Measurements from ENCODE around the gene UGGT2. TPM values are rescaled to one million over a fixed set of nuclear protein-coding genes. Genes with fewer than 3 reads are reported as not detected.
"Not testable (repeated sequence)": the region's sequence is repeated elsewhere in the genome, so short reads cannot be mapped to it uniquely, and the experiment has no call there.

UGGT2 gene
- total RNA-seq, 1 donor from 2014 or later = 60.3 TPM

DNA sequence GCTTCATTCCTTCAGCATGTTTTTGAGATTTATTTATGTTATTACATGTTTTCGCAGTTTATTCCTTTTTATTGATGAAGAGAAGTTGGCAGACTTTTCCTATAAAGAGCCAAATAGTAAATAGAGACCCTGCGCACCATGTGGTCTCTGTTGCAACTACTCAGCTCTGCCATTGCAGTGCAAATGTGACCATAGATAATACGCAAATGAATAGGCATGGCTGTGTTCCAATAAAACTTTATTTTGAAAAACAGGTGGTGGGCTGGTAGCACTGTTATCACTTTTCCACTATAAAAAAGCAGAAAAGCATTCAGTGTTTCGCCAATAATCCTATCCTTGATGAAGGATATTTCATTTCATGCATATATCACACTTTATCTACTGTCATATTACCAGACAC, 281.3 kb downstream of the UGGT2 start:
- DNase-seq (ENCODE audit: low spot score in 2 of 2) = no peak
- no peak for FAIRE-seq

- DNase-seq (ENCODE audit: low spot score in 2 of 2) = no peak
- FAIRE-seq = no peak
These were observed 289.6 kb downstream of the UGGT2 start for GRCh38 chr13:95763601-95764000.

DNA sequence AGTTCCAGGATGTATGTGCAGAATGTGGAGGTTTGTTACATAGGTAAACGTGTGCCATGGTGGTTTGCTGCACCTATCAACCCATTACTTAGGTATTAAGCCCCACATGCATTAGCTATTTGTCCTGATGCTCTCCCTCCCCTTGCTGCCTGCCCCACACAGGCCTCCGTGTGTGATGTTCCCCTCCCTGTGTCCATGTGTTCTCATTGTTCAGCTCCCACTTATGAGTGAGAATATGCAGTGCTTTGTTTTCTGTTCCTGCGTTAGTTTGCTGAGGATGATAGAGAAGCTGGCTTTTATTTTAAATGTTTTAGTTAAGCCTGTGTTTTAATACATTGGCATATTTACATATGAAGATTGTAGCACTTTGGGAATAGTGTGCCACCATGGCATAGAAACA, 290.6 kb downstream of the UGGT2 start:
- FAIRE-seq; DNase-seq (ENCODE audit: low spot score in 2 of 2): not testable (repeated sequence)

GRCh38 chr13:95756072-95756471, 297.1 kb downstream of the UGGT2 start:
- FAIRE-seq (no peak), DNase-seq (ENCODE audit: low spot score in 2 of 2) (no peak)

GRCh38 chr13:95754069-95754468, 299.1 kb downstream of the UGGT2 start:
- DNase-seq (ENCODE audit: low spot score in 2 of 2) (no peak), FAIRE-seq (no peak)

DNA sequence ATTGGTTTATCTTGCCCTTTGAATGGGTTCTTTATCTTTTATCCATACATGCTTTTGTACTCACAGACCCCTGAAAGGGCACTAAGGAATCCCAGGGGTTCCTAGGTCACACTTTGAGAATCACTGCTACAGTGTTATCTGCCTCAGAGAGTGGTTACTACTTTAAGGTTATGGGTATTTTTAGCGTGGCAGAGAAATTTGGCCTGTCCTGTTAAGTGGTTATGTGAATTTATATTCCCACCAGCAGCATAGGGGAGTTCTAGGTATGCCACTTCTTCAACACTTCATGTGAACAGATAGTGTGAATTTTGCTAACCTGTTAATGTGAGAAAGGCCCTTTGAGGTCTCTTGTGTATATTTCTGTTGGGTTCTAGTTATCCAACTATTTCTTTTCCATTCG, 300.5 kb downstream of the UGGT2 start:
- DNase-seq (ENCODE audit: low spot score in 2 of 2) = no peak

More for the DNA sequence above, 300.5 kb downstream of the UGGT2 start:
- no peak for FAIRE-seq

Small RNA genes lying within 50 kb of the gene (small RNA-seq; reads per million reads assigned to genes)
- not detected for gene HMGN1P24

Other genes starting within 250 kb of the UGGT2 start
- gene HS6ST3, start 36.7 kb upstream of the UGGT2 start, total RNA-seq = 25.3 TPM